ENCODE measurements around the gene NPHS1. TPM values are rescaled to one million over a fixed set of nuclear protein-coding genes. Genes with fewer than 3 reads are reported as not detected.

Gene NPHS1
- total and polyA plus RNA-seq, 2 experiments from 2014 or later: 0.30 to 0.76 TPM

GRCh38 chr19:35822579-35822978, 29.7 kb downstream of the NPHS1 start:
- no peak overlapping the region for H2AFZ ChIP-seq
- H3K27me3 ChIP-seq: peaks cover 4% of the 10 kb centered on the region
- no peaks in the 10 kb centered on the region for H3K36me3 ChIP-seq (replicated peaks; ENCODE audit: insufficient read depth, low read depth)
- 75% methylated on average over 3 of the region's 3 CpGs for whole genome bisulfite sequencing (ENCODE audit: low lambda C conversion rate, missing lambda C conversion rate)
- H3K4me2 ChIP-seq: no peak overlapping the region
- H4K20me1 ChIP-seq (ENCODE audit: insufficient read depth, poor library complexity, severe bottlenecking): no peaks in the 10 kb centered on the region
- no peak for DNase-seq (ENCODE audit: low spot score)
- H3K4me3 ChIP-seq: no peak overlapping the region
- H3K9me3 ChIP-seq (ENCODE audit: low read depth): no peaks in the 10 kb centered on the region
- TF ChIP-seq EZH2phosphoT487 (IDR thresholded peaks at IDR 0.05; ENCODE audit: low read depth, severe bottlenecking, unreplicated experiment): no peak
- TF ChIP-seq, protein P1, sequence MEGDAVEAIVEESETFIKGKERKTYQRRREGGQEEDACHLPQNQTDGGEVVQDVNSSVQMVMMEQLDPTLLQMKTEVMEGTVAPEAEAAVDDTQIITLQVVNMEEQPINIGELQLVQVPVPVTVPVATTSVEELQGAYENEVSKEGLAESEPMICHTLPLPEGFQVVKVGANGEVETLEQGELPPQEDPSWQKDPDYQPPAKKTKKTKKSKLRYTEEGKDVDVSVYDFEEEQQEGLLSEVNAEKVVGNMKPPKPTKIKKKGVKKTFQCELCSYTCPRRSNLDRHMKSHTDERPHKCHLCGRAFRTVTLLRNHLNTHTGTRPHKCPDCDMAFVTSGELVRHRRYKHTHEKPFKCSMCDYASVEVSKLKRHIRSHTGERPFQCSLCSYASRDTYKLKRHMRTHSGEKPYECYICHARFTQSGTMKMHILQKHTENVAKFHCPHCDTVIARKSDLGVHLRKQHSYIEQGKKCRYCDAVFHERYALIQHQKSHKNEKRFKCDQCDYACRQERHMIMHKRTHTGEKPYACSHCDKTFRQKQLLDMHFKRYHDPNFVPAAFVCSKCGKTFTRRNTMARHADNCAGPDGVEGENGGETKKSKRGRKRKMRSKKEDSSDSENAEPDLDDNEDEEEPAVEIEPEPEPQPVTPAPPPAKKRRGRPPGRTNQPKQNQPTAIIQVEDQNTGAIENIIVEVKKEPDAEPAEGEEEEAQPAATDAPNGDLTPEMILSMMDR (IDR thresholded peaks at IDR 0.05; ENCODE audit: poor library complexity): no peak
- no peak for TF ChIP-seq EZH2 (IDR thresholded peaks at IDR 0.05; ENCODE audit: borderline replicate concordance)
- no peaks in the 10 kb centered on the region for H3K9me2 ChIP-seq (replicated peaks; ENCODE audit: insufficient read depth)
- no peaks in the 10 kb centered on the region for H3K4me1 ChIP-seq (ENCODE audit: insufficient read depth)
- H3K27ac ChIP-seq: no peak overlapping the region
- H3K79me2 ChIP-seq: no peaks in the 10 kb centered on the region

DNA sequence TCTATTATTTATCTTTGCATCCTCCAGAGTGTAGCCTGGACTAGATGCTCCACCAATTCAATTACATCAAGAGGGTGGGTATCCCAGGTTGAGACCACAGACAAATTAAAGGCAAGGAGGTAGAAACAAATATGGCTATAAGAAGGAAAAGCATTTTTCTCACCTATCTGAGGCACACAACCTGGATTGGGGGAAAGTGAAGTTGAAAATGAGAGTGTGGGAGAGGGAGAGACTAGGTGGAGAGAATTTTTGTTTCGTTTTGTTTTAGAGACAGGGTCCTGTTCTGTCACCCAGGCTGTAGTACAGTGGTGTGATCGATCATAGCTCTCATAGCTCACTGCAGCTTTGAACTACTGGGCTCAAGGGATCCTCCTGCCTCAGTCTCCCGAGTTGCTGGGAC, 33.9 kb downstream of the NPHS1 start:
- H3K36me3 ChIP-seq (replicated peaks; ENCODE audit: insufficient read depth, low read depth): no peaks in the 10 kb centered on the region
- H3K9me2 ChIP-seq (replicated peaks; ENCODE audit: insufficient read depth): no peaks in the 10 kb centered on the region
- no peak overlapping the region for H3K27ac ChIP-seq
- H3K4me2 ChIP-seq: no peak overlapping the region
- H3K79me2 ChIP-seq: no peaks in the 10 kb centered on the region
- no peaks in the 10 kb centered on the region for H3K4me1 ChIP-seq (ENCODE audit: insufficient read depth)
- H3K9me3 ChIP-seq (ENCODE audit: low read depth): no peaks in the 10 kb centered on the region
- no peak for DNase-seq (ENCODE audit: low spot score)
- TF ChIP-seq EZH2phosphoT487 (IDR thresholded peaks at IDR 0.05; ENCODE audit: low read depth, severe bottlenecking, unreplicated experiment) (no peak), EZH2 (IDR thresholded peaks at IDR 0.05; ENCODE audit: borderline replicate concordance) (no peak)
- TF ChIP-seq, protein P1 (IDR thresholded peaks at IDR 0.05; ENCODE audit: poor library complexity): no peak
- no peaks in the 10 kb centered on the region for H4K20me1 ChIP-seq (ENCODE audit: insufficient read depth, poor library complexity, severe bottlenecking)
- no peak overlapping the region for H3K4me3 ChIP-seq
- H3K27me3 ChIP-seq: no peaks in the 10 kb centered on the region
- H2AFZ ChIP-seq: no peak overlapping the region
- 79% methylated on average over 3 of the region's 3 CpGs for whole genome bisulfite sequencing (ENCODE audit: low lambda C conversion rate, missing lambda C conversion rate)

DNA sequence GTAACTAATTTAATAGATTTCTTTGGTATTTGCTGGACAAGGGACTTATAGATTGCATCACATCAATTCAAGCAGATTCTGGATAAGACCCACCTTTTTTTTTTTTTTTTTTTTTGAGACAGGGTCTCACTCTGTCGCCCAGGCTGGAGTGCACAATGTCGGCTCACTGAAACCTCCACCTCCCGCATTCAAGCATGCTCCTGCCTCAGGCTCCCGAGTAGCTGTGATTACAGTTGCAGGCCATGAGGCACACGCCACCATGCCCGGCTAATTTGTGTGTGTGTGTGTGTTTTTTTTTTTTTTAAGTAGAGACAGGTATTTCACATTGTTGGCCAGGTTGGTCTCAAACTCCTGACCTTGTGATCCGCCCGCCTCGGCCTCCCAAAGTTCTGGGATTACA, 35.5 kb downstream of the NPHS1 start:
- Histone ChIP-seq H3K27ac (no peak overlapping the region), H3K79me2 (no peaks in the 10 kb centered on the region), H3K4me3 (no peak overlapping the region), H4K20me1 (ENCODE audit: insufficient read depth, poor library complexity, severe bottlenecking) (no peaks in the 10 kb centered on the region), H3K4me2 (no peak overlapping the region), H3K9me3 (ENCODE audit: low read depth) (no peaks in the 10 kb centered on the region), H3K36me3 (replicated peaks; ENCODE audit: insufficient read depth, low read depth) (no peaks in the 10 kb centered on the region), H3K4me1 (ENCODE audit: insufficient read depth) (no peaks in the 10 kb centered on the region), H2AFZ (no peak overlapping the region), H3K27me3 (no peaks in the 10 kb centered on the region), H3K9me2 (replicated peaks; ENCODE audit: insufficient read depth) (no peaks in the 10 kb centered on the region)
- TF ChIP-seq EZH2 (IDR thresholded peaks at IDR 0.05; ENCODE audit: borderline replicate concordance) (no peak), EZH2phosphoT487 (IDR thresholded peaks at IDR 0.05; ENCODE audit: low read depth, severe bottlenecking, unreplicated experiment) (no peak)
- TF ChIP-seq, protein P1 (IDR thresholded peaks at IDR 0.05; ENCODE audit: poor library complexity): no peak
- DNase-seq (ENCODE audit: low spot score): no peak
- WGBS (ENCODE audit: low lambda C conversion rate, missing lambda C conversion rate): 84% methylated on average over 9 of the region's 9 CpGs

DNA sequence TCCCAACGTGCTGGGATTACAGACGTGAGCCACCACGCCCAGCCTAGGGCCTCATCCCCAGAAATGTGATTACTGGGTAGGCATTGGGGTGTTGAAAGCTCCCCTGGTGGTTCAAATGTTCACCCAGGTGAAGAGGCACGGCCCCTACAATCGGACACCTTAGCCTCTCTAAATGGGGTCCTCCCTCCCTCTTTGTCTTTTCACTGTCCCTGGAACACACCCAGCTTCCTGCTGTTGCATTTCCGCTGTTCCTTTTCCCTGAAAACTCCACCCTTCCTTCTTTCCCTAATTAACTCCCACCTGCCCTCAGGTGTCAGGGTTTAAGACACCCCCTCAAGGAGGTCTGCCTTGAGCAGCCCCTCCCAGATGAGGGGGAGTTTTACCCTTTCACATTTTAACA, 36.0 kb downstream of the NPHS1 start:
- TF ChIP-seq EZH2 (IDR thresholded peaks at IDR 0.05; ENCODE audit: borderline replicate concordance): no peak
- no peak for TF ChIP-seq EZH2phosphoT487 (IDR thresholded peaks at IDR 0.05; ENCODE audit: low read depth, severe bottlenecking, unreplicated experiment)
- TF ChIP-seq, protein P1 (IDR thresholded peaks at IDR 0.05; ENCODE audit: poor library complexity): no peak
- Histone ChIP-seq H3K27me3 (no peaks in the 10 kb centered on the region), H3K4me2 (no peak overlapping the region), H3K27ac (no peak overlapping the region), H3K9me2 (replicated peaks; ENCODE audit: insufficient read depth) (no peaks in the 10 kb centered on the region), H4K20me1 (ENCODE audit: insufficient read depth, poor library complexity, severe bottlenecking) (no peaks in the 10 kb centered on the region), H3K79me2 (no peaks in the 10 kb centered on the region), H2AFZ (no peak overlapping the region), H3K36me3 (replicated peaks; ENCODE audit: insufficient read depth, low read depth) (no peaks in the 10 kb centered on the region), H3K9me3 (ENCODE audit: low read depth) (no peaks in the 10 kb centered on the region), H3K4me1 (ENCODE audit: insufficient read depth) (no peaks in the 10 kb centered on the region), H3K4me3 (no peak overlapping the region)
- no peak for DNase-seq (ENCODE audit: low spot score)
- 58% methylated on average over 6 of the region's 6 CpGs for WGBS (ENCODE audit: low lambda C conversion rate, missing lambda C conversion rate)
